ENCODE results near the gene UBN2. TPM values are rescaled to one million over a fixed set of nuclear protein-coding genes. Genes with fewer than 3 reads are reported as not detected.
A peak's percentile ranks its signal among the peaks of the same experiment; 100 is the strongest.

The UBN2 gene
- total and polyA plus RNA-seq, 10 of the 15 experiments (the other 5 are each of a cell fraction or from before 2014, with no cell fraction given) = 0.27 to 8.5 (median 2.5) TPM

GRCh38 chr7:139340037-139340807, 109.2 kb downstream of the UBN2 start (continued):
- no peak for TF ChIP-seq REST (IDR thresholded peaks at IDR 0.05; ENCODE audit: low read depth, low read length)
- 0 out of 2 replicates have a peak, but pooled peaks have one; percentile 19 for TF ChIP-seq RFX5 (IDR thresholded peaks at IDR 0.05; ENCODE audit: low read depth, low read length)
- TF ChIP-seq ZSCAN29 (IDR thresholded peaks at IDR 0.05) = peak; percentile 81; the same call in 1 of the 2 replicates
- no peak for TF ChIP-seq TCF3 (IDR thresholded peaks at IDR 0.05; ENCODE audit: borderline replicate concordance, insufficient read depth, low read depth, low read length)
- TF ChIP-seq SMAD5 (IDR thresholded peaks at IDR 0.05; ENCODE audit: low read depth) = peak; percentile 46; the same call in 1 of the 2 replicates
- TF ChIP-seq NFYA (IDR thresholded peaks at IDR 0.05; ENCODE audit: borderline replicate concordance, low read depth, low read length) = no peak
- no peak for TF ChIP-seq BCLAF1 (IDR thresholded peaks at IDR 0.05)
- peak; percentile 95 for TF ChIP-seq KLF5 (IDR thresholded peaks at IDR 0.05; ENCODE audit: partially characterized antibody)
- TF ChIP-seq CREB1 (IDR thresholded peaks at IDR 0.05; ENCODE audit: low read depth) = peak; percentile 98
- TF ChIP-seq TCF7 (IDR thresholded peaks at IDR 0.05; ENCODE audit: borderline replicate concordance) = 0 out of 2 replicates have a peak, but pooled peaks have one; percentile 67
- peak; percentile 42; the same call in 1 of the 2 replicates for TF ChIP-seq POLR2AphosphoS2 (IDR thresholded peaks at IDR 0.05; ENCODE audit: low read depth, low read length)
- peak; percentile 78 for TF ChIP-seq SKIL (IDR thresholded peaks at IDR 0.05; ENCODE audit: low read depth, poor library complexity, severe bottlenecking)
- peak; percentile 35; the same call in 1 of the 2 replicates for TF ChIP-seq RAD21 (IDR thresholded peaks at IDR 0.05; ENCODE audit: insufficient read depth, low read depth, low read length)
- TF ChIP-seq CHD1 (IDR thresholded peaks at IDR 0.05; ENCODE audit: low read depth, low read length) = no peak
- no peak for TF ChIP-seq ZNF622 (IDR thresholded peaks at IDR 0.05)
- no peak for TF ChIP-seq ZNF384 (IDR thresholded peaks at IDR 0.05; ENCODE audit: borderline replicate concordance, low read depth, low read length)
- TF ChIP-seq SMARCA5 (IDR thresholded peaks at IDR 0.05) = peak; percentile 98
- TF ChIP-seq FOXM1 (IDR thresholded peaks at IDR 0.05; ENCODE audit: low read depth, low read length) = peak; percentile 26; the same call in 1 of the 2 replicates
